GM18868 (cell line): Measurements from ENCODE around the gene NLRC4.
"Not testable (repeated sequence)": the region's sequence is repeated elsewhere in the genome, so short reads cannot be mapped to it uniquely, and the experiment has no call there.

Experiments
- ATAC-seq: cut with Tn5 transposase; IDR thresholded peaks from one replicate; pipeline ENCODE4 v1.9.1; 2021; ENCODE audit warnings: mild to moderate bottlenecking, moderate library complexity; ENCODE audit not compliant: unreplicated experiment

The NLRC4 gene

DNA sequence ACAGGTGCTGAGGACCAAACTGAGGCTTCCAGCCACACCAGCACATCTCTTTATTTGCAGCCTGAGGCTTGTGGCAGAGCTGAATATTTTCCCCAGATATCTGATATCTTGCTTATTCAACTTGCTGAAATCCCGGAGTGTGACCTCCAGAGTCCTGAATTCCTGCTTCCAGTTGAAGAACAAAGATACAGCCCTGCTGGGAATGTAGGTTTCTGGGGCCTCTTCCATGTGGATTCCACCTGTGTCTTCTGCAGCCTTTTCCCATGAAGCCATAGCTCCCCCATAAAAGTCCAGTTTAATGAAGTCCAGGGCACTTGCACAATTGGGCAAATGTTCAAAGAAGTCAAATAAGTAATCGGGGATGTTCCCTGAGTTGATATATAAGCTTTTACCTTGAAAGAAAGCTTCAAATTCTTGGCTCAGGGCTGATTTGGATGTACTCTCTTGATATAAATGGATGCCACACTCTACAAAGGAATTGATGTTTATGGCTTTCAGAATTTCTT is 14.9 kb downstream of the NLRC4 start:
- ATAC-seq = no peak

DNA sequence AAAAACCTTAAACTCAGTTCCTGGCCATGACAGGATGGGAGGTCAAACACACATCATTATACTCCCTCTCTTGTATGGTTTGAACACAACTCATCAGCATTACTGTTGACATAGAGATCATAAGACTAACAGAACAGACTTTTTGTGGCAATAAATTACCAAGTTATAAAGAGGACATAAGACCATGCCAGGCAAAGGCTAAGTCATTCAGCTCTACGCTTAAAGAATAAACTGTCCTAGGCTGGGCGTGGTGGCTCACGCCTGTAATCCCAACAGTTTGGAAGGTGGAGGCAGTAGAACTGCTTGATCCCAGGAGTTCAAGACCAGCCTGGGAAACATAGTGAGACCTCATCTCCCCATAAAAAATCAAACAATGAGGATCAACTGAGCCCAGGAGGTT is 16.4 kb downstream of the NLRC4 start:
- no peak for ATAC-seq

DNA sequence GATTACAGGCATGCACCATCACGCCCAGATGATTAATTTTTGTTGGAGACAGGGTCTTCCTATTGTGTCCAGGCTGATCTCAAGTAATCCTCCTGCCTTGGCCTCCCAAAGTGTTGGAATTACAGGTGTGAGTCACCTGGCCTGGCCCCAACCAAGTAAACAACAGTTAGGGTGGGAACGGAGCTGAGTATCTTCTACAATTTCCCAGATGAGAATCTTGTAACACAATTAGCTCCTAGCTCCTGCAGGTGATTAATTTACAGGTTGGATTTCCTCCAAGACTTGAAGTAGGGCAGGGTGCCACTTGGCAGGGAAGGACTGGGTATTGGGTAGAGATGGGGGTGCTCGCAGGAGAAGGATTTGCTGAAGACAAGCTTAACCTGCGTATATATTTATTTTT is 17.8 kb downstream of the NLRC4 start:
- no peak for ATAC-seq

DNA sequence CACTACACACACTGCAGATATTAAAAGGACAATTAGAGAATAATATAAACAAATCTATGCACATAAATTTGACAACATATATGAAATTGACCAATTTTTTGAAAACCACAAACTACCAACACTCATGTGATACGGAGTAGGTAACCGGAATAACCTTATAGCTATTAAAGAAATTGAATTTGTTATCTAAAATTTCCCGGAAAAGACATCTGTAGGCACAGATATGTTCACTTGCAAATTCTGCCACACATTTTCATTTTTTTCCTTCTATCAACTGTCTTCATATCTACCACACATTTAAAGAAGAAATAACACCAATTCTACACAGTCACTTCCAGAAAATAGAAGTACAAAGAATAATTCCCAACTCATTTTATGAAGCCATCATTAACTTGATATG is 22.4 kb downstream of the NLRC4 start:
- ATAC-seq = no peak

DNA sequence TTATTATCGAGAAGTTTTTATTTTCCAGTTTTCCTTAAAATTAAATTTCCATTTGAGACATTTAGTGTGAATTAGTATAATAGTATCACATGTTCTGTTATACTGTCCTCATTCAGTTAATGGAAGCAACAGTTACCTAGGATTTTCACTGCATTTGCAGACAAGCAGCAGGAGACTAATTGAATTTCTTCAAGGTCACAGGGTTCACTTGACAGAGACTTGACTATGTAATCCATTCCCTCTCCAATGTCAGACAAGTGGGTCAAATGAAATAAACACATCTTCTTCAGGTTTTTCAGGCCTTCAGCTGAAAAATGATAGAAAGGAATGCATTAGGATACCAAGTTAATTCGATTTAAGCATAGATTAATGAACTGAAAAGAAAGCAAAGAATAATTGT is 26.7 kb downstream of the NLRC4 start:
- ATAC-seq = no peak

DNA sequence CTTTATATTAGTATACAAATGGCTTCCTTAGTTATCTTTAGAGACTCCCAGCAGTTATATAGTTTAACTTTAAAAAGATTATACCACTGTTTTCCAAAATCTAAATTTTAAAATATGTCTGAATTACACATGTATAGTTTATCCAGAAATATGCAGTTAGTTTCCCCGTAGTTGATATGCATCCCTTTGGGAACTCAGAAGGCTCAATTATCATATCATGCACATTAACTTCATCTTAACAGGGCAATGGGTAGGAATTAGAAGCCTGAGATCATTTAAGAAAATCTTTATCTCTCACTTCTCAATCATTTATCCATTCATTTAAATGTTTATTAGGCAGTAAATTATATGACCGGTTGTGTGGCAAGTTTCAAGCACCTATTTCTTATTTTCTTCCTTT is 27.2 kb downstream of the NLRC4 start:
- no peak for ATAC-seq

DNA sequence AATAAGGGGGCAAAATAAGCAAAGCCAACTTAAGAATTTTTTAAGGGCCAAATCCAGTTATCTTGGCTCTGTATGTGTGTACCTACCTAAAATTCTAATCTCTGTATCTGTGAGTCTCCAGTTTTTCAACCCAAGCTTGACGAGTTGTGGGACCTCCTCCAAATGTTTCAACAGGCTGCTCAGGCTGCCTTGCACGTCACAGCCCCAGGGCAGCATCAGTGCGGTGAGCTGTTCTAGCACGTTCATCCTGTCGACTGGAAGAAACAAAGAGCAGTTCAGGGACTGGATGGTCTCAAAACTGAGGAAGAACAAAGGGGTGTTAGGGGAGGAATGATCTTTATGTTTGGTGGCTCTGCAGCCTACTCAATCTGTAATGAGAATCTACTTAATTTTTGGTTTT is 29.4 kb downstream of the NLRC4 start:
- ATAC-seq = no peak

DNA sequence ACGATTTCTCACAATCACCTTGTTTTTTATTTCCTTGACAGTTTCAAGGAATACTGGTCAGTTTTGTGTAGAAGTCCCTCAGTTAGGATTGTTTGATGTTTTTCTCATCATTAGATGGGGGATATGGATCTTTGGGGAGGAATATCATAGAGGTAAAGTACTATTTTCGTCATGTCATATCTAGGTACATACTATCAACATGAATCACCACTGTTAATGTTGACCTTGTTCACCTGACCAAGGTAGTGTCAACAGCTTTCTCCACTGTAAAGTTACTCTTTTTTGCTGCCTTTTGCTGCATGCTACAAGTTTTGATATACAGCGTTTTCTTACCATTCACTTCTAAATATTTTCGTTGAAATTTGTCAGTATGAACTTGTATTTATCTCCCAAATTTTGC is 32.7 kb downstream of the NLRC4 start:
- no peak for ATAC-seq

DNA sequence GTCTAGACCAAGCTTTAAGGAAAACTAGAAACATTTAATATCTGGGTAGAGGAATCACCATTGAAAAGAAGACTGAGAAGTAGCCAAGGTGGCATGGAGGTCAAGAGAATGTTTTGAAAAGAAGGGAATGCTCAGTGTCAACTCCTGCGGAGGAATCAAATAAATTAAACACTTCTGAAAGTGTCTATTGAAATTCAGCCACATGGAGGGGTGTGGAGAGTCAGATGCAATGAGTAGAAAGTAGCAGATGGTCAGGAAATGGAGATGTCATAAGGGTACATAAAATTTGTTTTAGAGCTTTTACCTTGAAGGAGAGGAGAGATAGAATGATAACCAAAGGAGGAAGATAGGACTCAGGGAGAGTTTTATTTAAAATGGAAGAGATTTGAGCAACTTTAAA is 35.1 kb downstream of the NLRC4 start:
- ATAC-seq = no peak

DNA sequence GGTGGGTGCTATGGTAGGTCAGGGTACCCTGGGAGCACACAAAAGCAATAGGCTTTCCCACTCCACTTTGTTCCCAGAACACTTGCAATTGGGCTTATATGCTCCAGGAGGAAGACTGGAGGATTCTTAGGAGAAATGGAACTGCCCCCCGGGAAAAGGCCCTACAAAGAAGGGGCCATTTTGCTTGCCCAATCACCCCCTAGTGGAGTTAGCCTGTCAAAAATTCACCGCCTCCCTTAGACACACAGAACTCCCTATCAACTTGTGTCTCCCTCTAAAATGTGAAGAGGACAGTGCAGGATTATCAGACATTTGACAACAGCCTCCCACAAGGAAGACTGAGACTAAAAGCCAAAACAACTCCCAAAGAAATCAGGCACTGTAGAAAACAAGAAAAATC is 36.5 kb downstream of the NLRC4 start:
- no peak for ATAC-seq

DNA sequence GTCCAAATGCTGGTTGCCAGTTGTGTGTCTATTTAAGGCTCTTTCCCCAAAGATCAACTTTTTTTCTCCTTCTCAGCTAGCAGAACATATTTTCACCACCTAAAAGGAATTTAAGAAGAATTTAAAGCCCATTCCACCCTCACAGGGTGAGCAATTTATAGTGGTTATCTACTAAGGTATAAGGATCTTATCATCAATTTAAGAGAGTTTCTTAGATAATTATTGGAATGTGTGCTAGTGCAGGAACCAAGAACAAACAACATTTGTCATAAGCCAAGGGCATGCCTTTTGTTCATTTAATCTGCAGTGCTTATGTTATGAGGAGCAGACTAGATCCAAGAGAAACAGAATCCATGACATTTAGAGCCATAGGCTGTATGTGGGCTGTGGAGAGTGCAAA is 37.2 kb downstream of the NLRC4 start:
- no peak for ATAC-seq

DNA sequence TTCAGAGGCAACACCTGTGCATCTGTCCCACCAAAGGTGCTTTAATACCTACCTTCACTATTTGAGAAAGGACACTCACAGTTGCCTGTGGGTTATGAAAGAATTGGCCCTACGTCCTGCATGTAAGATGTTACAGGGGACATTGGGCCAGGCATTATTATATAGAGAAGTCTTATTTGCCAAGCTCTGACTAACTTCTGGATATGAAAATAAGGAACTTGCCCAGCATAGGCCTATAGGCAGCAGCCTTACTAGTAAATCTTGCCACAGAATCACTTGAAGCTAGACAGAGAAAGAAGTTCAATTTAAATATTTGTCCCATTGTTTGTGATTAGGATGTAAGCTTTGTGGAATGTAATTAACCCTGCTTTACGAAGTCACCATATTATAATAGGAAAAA is 41.7 kb downstream of the NLRC4 start:
- no peak for ATAC-seq

DNA sequence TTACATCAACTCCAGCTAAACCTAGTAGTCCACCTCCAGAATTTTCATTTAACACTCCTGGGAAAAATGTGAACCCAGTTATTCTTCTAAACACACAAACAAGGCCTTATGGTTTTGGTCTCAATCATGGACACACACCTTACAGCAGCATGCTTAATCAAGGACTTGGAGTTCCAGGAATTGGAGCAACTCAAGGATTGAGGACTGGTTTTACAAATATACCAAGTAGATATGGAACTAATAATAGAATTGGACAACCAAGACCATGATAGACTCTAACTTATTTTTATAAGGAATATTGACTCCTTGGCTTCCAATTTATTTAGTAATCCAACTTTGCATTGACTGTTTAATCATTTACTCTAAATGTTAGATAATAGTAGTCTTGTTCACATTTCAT is 44.2 kb downstream of the NLRC4 start:
- ATAC-seq = no peak

DNA sequence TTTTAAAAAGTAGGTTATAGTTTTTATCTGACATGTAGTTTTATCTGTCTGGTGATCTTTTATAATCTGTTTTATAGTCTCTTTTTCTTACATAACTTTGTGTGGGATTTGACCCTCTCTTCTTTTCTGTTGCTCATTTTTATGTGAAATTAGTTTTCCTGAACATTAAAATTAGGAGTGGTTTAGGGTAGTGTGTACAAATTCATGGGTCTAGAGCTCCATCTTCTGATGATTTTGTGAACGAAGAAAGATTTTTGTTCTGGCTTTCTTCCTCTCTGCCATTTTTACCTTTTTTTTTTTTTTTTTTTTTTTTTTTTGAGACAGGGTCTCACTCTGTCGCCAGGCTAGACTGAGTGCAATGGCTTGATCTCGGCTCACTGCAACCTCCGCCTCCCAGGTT is 52.4 kb downstream of the NLRC4 start:
- no peak for ATAC-seq

DNA sequence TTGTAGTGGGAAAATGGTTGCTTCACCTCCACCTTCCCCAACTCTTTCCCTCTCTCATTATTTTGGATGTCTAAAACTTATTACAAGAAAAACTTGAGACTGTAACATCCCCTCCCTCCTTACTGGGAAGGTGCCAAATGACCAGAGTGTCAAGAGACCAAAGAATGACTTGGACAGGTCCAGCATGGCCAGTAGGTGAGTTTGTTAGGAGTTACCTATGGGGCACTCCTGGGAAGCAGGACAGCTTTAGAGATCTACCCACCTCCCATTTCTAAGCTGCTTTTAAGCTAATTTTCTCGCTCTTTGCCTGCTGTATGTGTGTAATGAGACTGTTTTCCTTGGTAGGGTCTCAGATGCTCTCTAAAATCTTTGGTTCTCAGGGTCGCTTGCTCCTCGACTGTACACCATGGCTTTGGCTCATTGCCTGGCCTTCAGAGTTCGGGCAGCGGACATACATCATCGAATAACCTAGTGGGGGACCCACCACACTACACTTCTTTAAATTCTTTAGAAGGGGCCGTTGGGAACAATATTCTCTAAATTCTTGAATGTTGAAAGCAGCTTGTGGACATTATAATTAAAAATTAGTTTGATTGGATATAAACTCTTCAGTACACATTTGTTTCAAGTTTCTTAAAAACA is 53.8 kb downstream of the NLRC4 start:
- ATAC-seq = no peak

DNA sequence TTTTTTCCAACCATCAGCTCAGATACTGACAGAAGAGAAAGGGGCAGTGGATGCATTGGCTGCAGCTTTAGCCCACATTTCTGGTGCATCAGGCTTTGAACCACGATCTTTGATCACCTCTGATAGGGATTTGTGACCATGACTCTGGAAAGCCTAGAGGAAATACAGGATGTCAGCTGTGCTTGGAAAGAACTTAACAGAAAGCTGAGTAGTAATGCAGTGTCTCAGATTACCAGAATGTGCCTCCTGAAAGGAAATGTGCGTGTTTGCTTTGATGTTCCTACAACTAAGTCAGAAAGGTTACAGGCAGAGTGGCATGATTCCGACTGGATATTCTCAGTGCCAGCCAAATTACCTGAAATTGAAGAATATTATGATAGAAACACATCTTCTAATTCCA is 61.3 kb downstream of the NLRC4 start:
- not testable (repeated sequence) for ATAC-seq

DNA sequence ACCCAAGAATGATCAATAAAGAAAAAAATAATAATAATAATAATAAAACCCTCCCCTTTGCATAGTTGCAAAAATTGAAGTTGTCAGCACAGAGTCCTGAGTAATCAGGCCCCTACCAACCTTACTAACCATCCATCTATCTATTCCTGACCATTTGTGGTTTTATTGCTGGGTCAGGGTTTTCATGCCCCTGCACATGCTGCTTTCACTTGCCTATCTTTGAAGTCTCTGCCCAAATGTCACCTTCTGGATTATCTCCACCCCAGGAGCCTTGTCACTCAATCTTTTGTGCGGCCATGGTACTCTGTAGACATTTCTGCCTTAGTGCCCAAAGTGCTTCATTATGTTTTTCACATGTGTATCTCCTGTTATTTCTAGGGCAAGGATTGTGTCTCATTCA is 63.9 kb downstream of the NLRC4 start:
- ATAC-seq = no peak

DNA sequence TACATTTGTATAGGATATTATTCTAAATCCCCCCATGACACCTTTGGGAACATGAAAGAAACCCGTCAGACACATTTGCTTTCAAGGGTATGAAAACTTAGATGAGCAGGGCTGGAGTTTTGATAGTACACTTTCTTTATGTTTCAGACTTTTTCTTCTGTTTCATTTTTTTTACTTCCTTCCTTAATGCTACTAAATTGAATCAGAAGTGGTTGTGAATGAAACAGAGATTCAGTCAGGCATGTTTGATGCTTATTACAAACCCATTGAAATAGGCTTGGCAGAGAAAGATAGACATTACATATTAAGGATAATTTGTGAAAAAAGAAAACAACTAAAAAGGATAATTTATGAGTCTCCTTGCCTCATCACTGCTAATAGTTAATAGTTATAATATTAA is 72.3 kb downstream of the NLRC4 start:
- no peak for ATAC-seq

DNA sequence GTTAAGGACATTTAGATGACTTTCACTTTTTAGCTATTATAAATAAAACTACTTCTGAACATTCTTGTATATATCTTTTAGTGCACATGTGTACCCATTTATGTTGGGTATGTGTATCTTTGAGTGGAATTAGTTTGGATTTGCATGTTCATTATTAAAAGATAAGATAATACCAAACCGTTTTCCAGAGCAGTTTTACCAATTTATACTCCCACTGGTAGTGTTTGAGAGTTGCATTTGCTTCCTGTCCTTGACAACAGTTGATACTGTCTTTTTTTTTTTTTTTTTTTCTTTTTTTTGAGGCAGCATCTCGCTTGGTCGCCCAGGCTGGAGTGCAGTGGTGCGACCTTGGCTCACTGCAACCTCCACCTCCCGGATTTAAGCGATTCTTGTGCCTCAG is 75.7 kb downstream of the NLRC4 start:
- peak; percentile 17 for ATAC-seq

DNA sequence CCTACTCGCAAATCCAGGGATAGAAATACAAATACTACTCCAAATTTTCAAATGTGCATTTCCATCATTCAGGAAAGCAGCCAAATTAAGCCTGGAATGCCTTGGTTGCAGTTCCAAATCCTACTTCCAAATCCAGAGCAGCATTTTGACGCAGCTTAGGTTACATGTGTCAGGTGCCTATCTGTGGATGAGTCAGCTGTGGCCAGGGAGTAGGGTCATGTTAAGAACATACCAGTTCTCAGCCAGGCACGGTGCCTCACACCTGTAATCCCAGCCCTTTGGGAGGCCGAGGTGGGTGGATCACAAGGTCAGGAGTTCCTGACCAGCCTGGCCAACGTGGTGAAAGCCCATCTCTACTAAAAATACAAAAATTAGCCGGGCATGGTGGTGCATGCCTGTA is 82.0 kb downstream of the NLRC4 start:
- ATAC-seq = no peak
